ENCODE measurements around the gene ACVRL1. TPM values are rescaled to one million over a fixed set of nuclear protein-coding genes. Genes with fewer than 3 reads are reported as not detected.

Gene ACVRL1
- total and polyA plus RNA-seq, 2 donors (not counting 1 experiment from before 2014, with no cell fraction given), result not detected

- DNase-seq, result no peak
- TF ChIP-seq EZH2 (IDR thresholded peaks at IDR 0.05; ENCODE audit: borderline replicate concordance, insufficient read depth, low read depth, low read length, poor library complexity, severe bottlenecking), result no peak
- TF ChIP-seq, protein P1, sequence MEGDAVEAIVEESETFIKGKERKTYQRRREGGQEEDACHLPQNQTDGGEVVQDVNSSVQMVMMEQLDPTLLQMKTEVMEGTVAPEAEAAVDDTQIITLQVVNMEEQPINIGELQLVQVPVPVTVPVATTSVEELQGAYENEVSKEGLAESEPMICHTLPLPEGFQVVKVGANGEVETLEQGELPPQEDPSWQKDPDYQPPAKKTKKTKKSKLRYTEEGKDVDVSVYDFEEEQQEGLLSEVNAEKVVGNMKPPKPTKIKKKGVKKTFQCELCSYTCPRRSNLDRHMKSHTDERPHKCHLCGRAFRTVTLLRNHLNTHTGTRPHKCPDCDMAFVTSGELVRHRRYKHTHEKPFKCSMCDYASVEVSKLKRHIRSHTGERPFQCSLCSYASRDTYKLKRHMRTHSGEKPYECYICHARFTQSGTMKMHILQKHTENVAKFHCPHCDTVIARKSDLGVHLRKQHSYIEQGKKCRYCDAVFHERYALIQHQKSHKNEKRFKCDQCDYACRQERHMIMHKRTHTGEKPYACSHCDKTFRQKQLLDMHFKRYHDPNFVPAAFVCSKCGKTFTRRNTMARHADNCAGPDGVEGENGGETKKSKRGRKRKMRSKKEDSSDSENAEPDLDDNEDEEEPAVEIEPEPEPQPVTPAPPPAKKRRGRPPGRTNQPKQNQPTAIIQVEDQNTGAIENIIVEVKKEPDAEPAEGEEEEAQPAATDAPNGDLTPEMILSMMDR (IDR thresholded peaks at IDR 0.05), result no peak
- Mint-ChIP-seq H3K4me3 (no peak overlapping the region), H3K27ac (no peak overlapping the region), H3K9me3 (ENCODE audit: insufficient read depth) (peaks cover 8% of the 10 kb centered on the region), H3K4me1 (peaks cover 12% of the 10 kb centered on the region), H3K27me3 (peaks cover 3% of the 10 kb centered on the region)
- no peak overlapping the region for H3K4me3 ChIP-seq (ENCODE audit: control extremely low read depth in 1 of 5, extremely low read depth in 1 of 5, insufficient read depth in 1 of 5, low read depth in 2 of 5, low read length in 4 of 5)
- H3K27ac ChIP-seq (ENCODE audit: low read length in 2 of 2), result no peak overlapping the region
- ChIA-PET CTCF (interaction anchor here (1.5 kb wide), 2 partner anchors 35 to 96 kb away, joined by 5 to 6 read pairs; no protein-coding TSS in a partner anchor), POLR2A (no interaction called here)
- no peak overlapping the region for H2AFZ ChIP-seq (ENCODE audit: insufficient read depth, low read depth, low read length, poor library complexity, severe bottlenecking)
- no peaks in the 10 kb centered on the region for H3K36me3 ChIP-seq (replicated peaks in 1 of 2; ENCODE audit: control extremely low read depth in 1 of 2, control insufficient read depth in 1 of 2, extremely low read depth in 1 of 2, insufficient read depth in 2 of 2, low read length in 1 of 2)
- H3K9ac ChIP-seq (ENCODE audit: low read length), result no peak overlapping the region
- no peaks in the 10 kb centered on the region for H4K20me1 ChIP-seq (ENCODE audit: control insufficient read depth, insufficient read depth, low read length, poor library complexity, severe bottlenecking)
- H3K27me3 ChIP-seq (replicated peaks in 1 of 4; ENCODE audit: control extremely low read depth in 1 of 4, control insufficient read depth in 3 of 4, insufficient read depth in 4 of 4, low read length in 3 of 4), result peaks cover 0 to 5% (median 0%) of the 10 kb centered on the region in 4 experiments
- H3K4me2 ChIP-seq (replicated peaks; ENCODE audit: low read depth, low read length, poor library complexity, severe bottlenecking), result no peak overlapping the region
- intact Hi-C loops (cut with micrococcal nuclease), result no loop called here
- peaks cover 0 to 14% (median 0%) of the 10 kb centered on the region in 3 donors for H3K9me3 ChIP-seq (ENCODE audit: control extremely low read depth in 1 of 3, control insufficient read depth in 2 of 3, insufficient read depth in 1 of 3, low read length in 2 of 3)
- ATAC-seq (ENCODE audit: low read depth), result no peak
- H3K79me2 ChIP-seq (ENCODE audit: control insufficient read depth, insufficient read depth, low read length), result no peaks in the 10 kb centered on the region
- 83% methylated on average over 15 of the region's 15 CpGs for WGBS (ENCODE audit: insufficient coverage)
- H3K4me1 ChIP-seq (ENCODE audit: control insufficient read depth in 2 of 2, insufficient read depth in 2 of 2, low read length in 2 of 2), result peaks cover 5 to 19% of the 10 kb centered on the region in 2 donors
These were observed 18.7 kb upstream of the ACVRL1 start for GRCh38 chr12:51888316-51889215.

All from B cell (primary cell).